HEK293T (cell line): ENCODE data around the gene SLC6A11.

Experiments
- ARNT ChIP-seq: fragments of 450-650 bp; IDR thresholded peaks from 2 replicates; pipeline ENCODE4 v1.6.1; 2017; ENCODE audit warnings: mild to moderate bottlenecking
- BHLHE40 ChIP-seq: fragments of 450-650 bp; IDR thresholded peaks from 2 replicates; pipeline ENCODE4 v1.6.1; 2016; ENCODE audit warnings: mild to moderate bottlenecking, moderate library complexity, borderline replicate concordance
- CTBP1 ChIP-seq: fragments of 450-650 bp; IDR thresholded peaks from 2 replicates; pipeline ENCODE4 v1.6.1; 2016; ENCODE audit warnings: borderline replicate concordance
- FOXA1 ChIP-seq: fragments of 450-650 bp; IDR thresholded peaks from 2 replicates; pipeline ENCODE4 v1.6.1; 2016; ENCODE audit warnings: mild to moderate bottlenecking
- FOXK2 ChIP-seq: fragments of 450-650 bp; IDR thresholded peaks from 2 replicates; pipeline ENCODE4 v1.6.1; 2016; ENCODE audit warnings: mild to moderate bottlenecking
- FOXM1 ChIP-seq: fragments of 450-650 bp; IDR thresholded peaks from 2 replicates; pipeline ENCODE4 v1.6.1; 2017; ENCODE audit warnings: mild to moderate bottlenecking, borderline replicate concordance
- HDGF ChIP-seq: fragments of 450-650 bp; IDR thresholded peaks from 2 replicates; pipeline ENCODE4 v1.6.1; 2017; ENCODE audit warnings: antibody characterized with exemption, borderline replicate concordance
- L3MBTL2 ChIP-seq: fragments of 450-650 bp; conservative IDR thresholded peaks from 2 replicates; pipeline ENCODE4 v1.6.1; 2016; ENCODE audit warnings: mild to moderate bottlenecking
- LEF1 ChIP-seq: fragments of 450-650 bp; IDR thresholded peaks from 2 replicates; pipeline ENCODE4 v1.6.1; 2017; ENCODE audit warnings: mild to moderate bottlenecking, borderline replicate concordance
- PKNOX1 ChIP-seq: fragments of 450-650 bp; IDR thresholded peaks from 2 replicates; pipeline ENCODE4 v1.6.1; 2016
- SP1 ChIP-seq: fragments of 450-650 bp; IDR thresholded peaks from 2 replicates; pipeline ENCODE4 v1.6.1; 2017
- SUZ12 ChIP-seq: fragments of 450-650 bp; IDR thresholded peaks from 2 replicates; pipeline ENCODE4 v1.6.1; 2016; ENCODE audit warnings: mild to moderate bottlenecking
- TARDBP ChIP-seq: fragments of 450-650 bp; IDR thresholded peaks from 2 replicates; pipeline ENCODE4 v1.6.1; 2016
- ZNF384 ChIP-seq: fragments of 450-650 bp; IDR thresholded peaks from 2 replicates; pipeline ENCODE4 v1.6.1; 2016

DNA sequence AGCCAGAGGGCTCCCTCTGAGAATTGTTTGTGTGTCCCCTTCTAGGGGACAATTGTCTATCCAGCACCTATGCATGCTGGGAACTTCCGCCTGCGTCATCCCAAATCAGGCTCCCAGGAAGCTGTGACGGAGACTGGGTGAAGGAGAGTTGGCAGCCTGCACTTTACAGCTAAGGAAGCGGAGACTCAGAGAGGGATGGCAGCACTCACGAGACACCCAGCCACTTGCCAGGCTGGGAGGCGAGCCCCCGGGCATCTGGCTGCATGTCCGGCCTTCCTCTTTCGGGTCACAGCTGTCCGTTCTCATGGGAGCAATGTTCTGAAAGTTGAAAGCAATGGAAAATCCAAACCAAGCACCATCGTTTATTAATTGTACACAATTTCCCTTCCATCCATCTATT, 45.5 kb upstream of the SLC6A11 start:
- no peak for TF ChIP-seq FOXA1
- no peak for TF ChIP-seq TARDBP
- TF ChIP-seq BHLHE40 = no peak
- TF ChIP-seq PKNOX1 = no peak
- no peak for TF ChIP-seq SP1
- TF ChIP-seq HDGF = no peak
- no peak for TF ChIP-seq ARNT
- no peak for TF ChIP-seq SUZ12
- no peak for TF ChIP-seq ZNF384
- TF ChIP-seq L3MBTL2 = no peak
- TF ChIP-seq LEF1 = no peak
- no peak for TF ChIP-seq CTBP1
- no peak for TF ChIP-seq FOXK2
- TF ChIP-seq FOXM1 = no peak
